Suprapubic skin (tissue), 4 donors: ENCODE results near the gene SPECC1. TPM values are rescaled to one million over a fixed set of nuclear protein-coding genes. Genes with fewer than 3 reads are reported as not detected.
"Not testable (repeated sequence)": the region's sequence is repeated elsewhere in the genome, so short reads cannot be mapped to it uniquely, and the experiment has no call there.

Experiments
- DNase-seq, 2 donors: peaks; one replicate each; pipeline ENCODE4 v3.0.0-alpha.2; 2019; ENCODE audit warnings: low spot score in 2 of 2
- H3K27ac ChIP-seq: fragments of 200-600 bp; sonication (generic); one replicate; pipeline ENCODE4 v1.5.1; 2019
- H3K27me3 ChIP-seq: fragments of 200-600 bp; sonication (generic); one replicate; pipeline ENCODE4 v1.5.1; 2019
- H3K36me3 ChIP-seq: fragments of 200-600 bp; sonication (generic); one replicate; pipeline ENCODE4 v1.5.1; 2019
- H3K4me1 ChIP-seq: fragments of 200-600 bp; sonication (generic); one replicate; pipeline ENCODE4 v1.5.1; 2019
- H3K4me3 ChIP-seq: fragments of 200-600 bp; sonication (generic); one replicate; pipeline ENCODE4 v1.5.1; 2019; ENCODE audit warnings: mild to moderate bottlenecking
- H3K9me3 ChIP-seq: fragments of 200-600 bp; sonication (generic); one replicate; pipeline ENCODE4 v1.5.1; 2019
- CTCF ChIP-seq, 2 donors: fragments of 200-600 bp in 1 of 2; fragments of 450-650 bp in 1 of 2; sonication (generic) in 1 of 2; IDR thresholded peaks; one replicate each; pipeline ENCODE4 v1.5.1; 2016 to 2019; ENCODE audit warnings: antibody characterized with exemption in 2 of 2, mild to moderate bottlenecking in 1 of 2, moderate library complexity in 1 of 2
- EP300 ChIP-seq: sonication (generic); formaldehyde crosslinking; IDR thresholded peaks from one replicate; pipeline ENCODE4 v1.6.1; 2017; ENCODE audit warnings: antibody characterized with exemption
- POLR2A ChIP-seq, 2 donors: fragments of 450-650 bp; IDR thresholded peaks; one replicate each; pipeline ENCODE4 v1.6.1; 2017; ENCODE audit warnings: antibody characterized with exemption in 2 of 2, mild to moderate bottlenecking in 2 of 2, moderate library complexity in 2 of 2
- POLR2AphosphoS5 ChIP-seq, 3 donors: sonication (generic); formaldehyde crosslinking; IDR thresholded peaks; one replicate each; pipeline ENCODE4 v1.6.1; 2017; ENCODE audit warnings: antibody characterized with exemption in 3 of 3
- WGBS: methylation state at CpG from one replicate; pipeline ENCODE4 v1.1.5; 2018; 5-methylcytosine and 5-hydroxymethylcytosine counted together
- total RNA-seq, 4 donors: library from RNA; depleted of rRNA; stranded (reverse); fragments of >200 nt; gene quantifications; one replicate each; pipeline ENCODE4 v1.1.0, GENCODE V29; 2016

SPECC1 gene
- total RNA-seq, 4 donors from 2014 or later, result 12.2 to 18.1 (median 16.4) TPM

GRCh38 chr17:20032636-20033035 is 23.5 kb downstream of the SPECC1 start:
- 91% methylated on average over 7 of the region's 7 CpGs for WGBS
- DNase-seq, result no peak
- Histone ChIP-seq H3K36me3 (no peaks in the 10 kb centered on the region), H3K4me1 (no peaks in the 10 kb centered on the region), H3K27me3 (no peaks in the 10 kb centered on the region), H3K4me3 (no peak overlapping the region), H3K27ac (no peak overlapping the region), H3K9me3 (no peaks in the 10 kb centered on the region)
- no peak for TF ChIP-seq POLR2AphosphoS5 (IDR thresholded peaks at IDR 0.05)
- TF ChIP-seq EP300, result no peak
- no peak for TF ChIP-seq POLR2A (IDR thresholded peaks at IDR 0.05)
- TF ChIP-seq CTCF (IDR thresholded peaks at IDR 0.05), result no peak

- TF ChIP-seq EP300 (no peak), CTCF (IDR thresholded peaks at IDR 0.05) (no peak), POLR2A (IDR thresholded peaks at IDR 0.05) (no peak), POLR2AphosphoS5 (IDR thresholded peaks at IDR 0.05) (no peak)
- no peak for DNase-seq
- Histone ChIP-seq H3K27me3 (no peaks in the 10 kb centered on the region), H3K4me1 (no peaks in the 10 kb centered on the region), H3K27ac (no peak overlapping the region), H3K4me3 (no peak overlapping the region), H3K9me3 (no peaks in the 10 kb centered on the region), H3K36me3 (no peaks in the 10 kb centered on the region)
- WGBS, result 94% methylated on average over 3 of the region's 3 CpGs
Observed at GRCh38 chr17:20033415-20033814, 24.3 kb downstream of the SPECC1 start.

- Histone ChIP-seq H3K27me3 (no peaks in the 10 kb centered on the region), H3K9me3 (no peaks in the 10 kb centered on the region), H3K4me1 (no peaks in the 10 kb centered on the region), H3K36me3 (no peaks in the 10 kb centered on the region), H3K27ac (no peak overlapping the region), H3K4me3 (no peak overlapping the region)
- DNase-seq, result no peak
- WGBS, result 89% methylated on average over 3 of the region's 3 CpGs
- TF ChIP-seq CTCF (IDR thresholded peaks at IDR 0.05) (no peak), EP300 (no peak), POLR2AphosphoS5 (IDR thresholded peaks at IDR 0.05) (no peak), POLR2A (IDR thresholded peaks at IDR 0.05) (no peak)
Observed at GRCh38 chr17:20035501-20035900, 26.3 kb downstream of the SPECC1 start.

- H3K27ac ChIP-seq, DNase-seq, H3K4me3 ChIP-seq, H3K4me1 ChIP-seq, H3K36me3 ChIP-seq, H3K9me3 ChIP-seq, H3K27me3 ChIP-seq: not testable (repeated sequence)
- WGBS, result 82% methylated on average over 1 of the region's 1 CpG
Observed at GRCh38 chr17:20037286-20037685, 28.1 kb downstream of the SPECC1 start.

- DNase-seq, result no peak
- H3K27me3 ChIP-seq, result no peaks in the 10 kb centered on the region
- TF ChIP-seq CTCF (IDR thresholded peaks at IDR 0.05) (no peak), POLR2AphosphoS5 (IDR thresholded peaks at IDR 0.05) (no peak), EP300 (no peak), POLR2A (IDR thresholded peaks at IDR 0.05) (no peak)
- 81% methylated on average over 2 of the region's 2 CpGs for WGBS
- H3K4me3 ChIP-seq, result no peak overlapping the region
- no peaks in the 10 kb centered on the region for H3K4me1 ChIP-seq
- no peak overlapping the region for H3K27ac ChIP-seq
- H3K36me3 ChIP-seq, result no peaks in the 10 kb centered on the region
- H3K9me3 ChIP-seq, result no peaks in the 10 kb centered on the region
Observed at GRCh38 chr17:20039037-20039436, 29.9 kb downstream of the SPECC1 start.

- Histone ChIP-seq H3K27ac (no peak overlapping the region), H3K9me3 (no peaks in the 10 kb centered on the region), H3K27me3 (no peaks in the 10 kb centered on the region), H3K36me3 (no peaks in the 10 kb centered on the region), H3K4me3 (no peak overlapping the region), H3K4me1 (no peaks in the 10 kb centered on the region)
- DNase-seq, result no peak
- TF ChIP-seq CTCF (IDR thresholded peaks at IDR 0.05), result no peak
- no peak for TF ChIP-seq POLR2A (IDR thresholded peaks at IDR 0.05)
Observed at GRCh38 chr17:20040216-20040615, 31.1 kb downstream of the SPECC1 start.
